ENCODE measurements around the gene RAB22A.
"Not testable (repeated sequence)": the region's sequence is repeated elsewhere in the genome, so short reads cannot be mapped to it uniquely, and the experiment has no call there.

The RAB22A gene

GRCh38 chr20:58389968-58390658 lies 80.6 kb downstream of the RAB22A start:
- no peak for DNase-seq

GRCh38 chr20:58390659-58391035 lies 81.1 kb downstream of the RAB22A start:
- DNase-seq = no peak

GRCh38 chr20:58392286-58392685 lies 82.8 kb downstream of the RAB22A start:
- no peak for DNase-seq

GRCh38 chr20:58393299-58393698 lies 83.8 kb downstream of the RAB22A start:
- DNase-seq = no peak

- no peak for DNase-seq
These were observed 85.3 kb downstream of the RAB22A start for GRCh38 chr20:58394801-58395200.

GRCh38 chr20:58395604-58396003 lies 86.1 kb downstream of the RAB22A start:
- DNase-seq = no peak

- no peak for DNase-seq
These were observed 87.9 kb downstream of the RAB22A start for GRCh38 chr20:58397429-58397828.

- DNase-seq = no peak
These were observed 88.7 kb downstream of the RAB22A start for GRCh38 chr20:58398254-58398653.

- no peak for DNase-seq
These were observed 90.4 kb downstream of the RAB22A start for GRCh38 chr20:58399926-58400325.

- no peak for DNase-seq
These were observed 91.6 kb downstream of the RAB22A start for GRCh38 chr20:58401162-58401561.

- no peak for DNase-seq
These were observed 92.8 kb downstream of the RAB22A start for GRCh38 chr20:58402305-58402704.

GRCh38 chr20:58402827-58403226 lies 93.3 kb downstream of the RAB22A start:
- no peak for DNase-seq

- DNase-seq = no peak
These were observed 93.8 kb downstream of the RAB22A start for GRCh38 chr20:58403272-58403671.

- no peak for DNase-seq
These were observed 96.2 kb downstream of the RAB22A start for GRCh38 chr20:58405504-58406291.

GRCh38 chr20:58406422-58407001 lies 97.0 kb downstream of the RAB22A start:
- DNase-seq = no peak

GRCh38 chr20:58407201-58407873 lies 97.8 kb downstream of the RAB22A start:
- no peak for DNase-seq

- no peak for DNase-seq
These were observed 98.5 kb downstream of the RAB22A start for GRCh38 chr20:58407966-58408557.

- DNase-seq = no peak
These were observed 99.2 kb downstream of the RAB22A start for GRCh38 chr20:58408603-58409246.

GRCh38 chr20:58414216-58414615 lies 104.7 kb downstream of the RAB22A start:
- DNase-seq = not testable (repeated sequence)

GRCh38 chr20:58414786-58415185 lies 105.3 kb downstream of the RAB22A start:
- DNase-seq = not testable (repeated sequence)

GRCh38 chr20:58416057-58416456 lies 106.5 kb downstream of the RAB22A start:
- DNase-seq = no peak

- no peak for DNase-seq
These were observed 107.3 kb downstream of the RAB22A start for GRCh38 chr20:58416835-58417234.

Measured in DMS 273 treated with DMSO at 0.1 percent for 48 hours (cell line).